Measurements from ENCODE around the gene AIFM3.

AIFM3 gene

GRCh38 chr22:20945578-20945934 lies 21.5 kb upstream of the AIFM3 start:
- H3F3A ChIP-seq (ENCODE audit: control insufficient read depth, insufficient read depth): no peaks in the 10 kb centered on the region
- H3K27me3 ChIP-seq (ENCODE audit: control insufficient read depth, low read length): no peaks in the 10 kb centered on the region
- peaks cover 17% of the 10 kb centered on the region for H3K4me1 ChIP-seq (ENCODE audit: control insufficient read depth, low read length)
- no peak overlapping the region for H3K4me2 ChIP-seq (ENCODE audit: low read length)
- no peaks in the 10 kb centered on the region for H3K9me2 ChIP-seq (replicated peaks; ENCODE audit: control insufficient read depth, low read length)
- TF ChIP-seq EZH2phosphoT487 (IDR thresholded peaks at IDR 0.05; ENCODE audit: borderline replicate concordance, low read length): no peak
- no peak for TF ChIP-seq CTCF (IDR thresholded peaks at IDR 0.05; ENCODE audit: low read depth, low read length, poor library complexity, severe bottlenecking)
- H4K20me1 ChIP-seq (ENCODE audit: control insufficient read depth, insufficient read depth, low read depth, low read length): peaks cover 38% of the 10 kb centered on the region
- peaks cover 97% of the 10 kb centered on the region for H3K79me2 ChIP-seq (ENCODE audit: control insufficient read depth, low read length)
- H3K4me3 ChIP-seq (ENCODE audit: low read length): no peak overlapping the region
- H3K27ac ChIP-seq (ENCODE audit: low read depth, low read length): no peak overlapping the region
- H3K36me3 ChIP-seq (ENCODE audit: control insufficient read depth, low read length): peaks cover 61% of the 10 kb centered on the region
- no peaks in the 10 kb centered on the region for H3K9me3 ChIP-seq (ENCODE audit: control insufficient read depth, insufficient read depth, low read length)

GRCh38 chr22:20946080-20946986 lies 20.7 kb upstream of the AIFM3 start:
- no peak overlapping the region for H3K27ac ChIP-seq (ENCODE audit: low read depth, low read length)
- no peak overlapping the region for H3K4me3 ChIP-seq (ENCODE audit: low read length)
- no peak overlapping the region for H3K4me2 ChIP-seq (ENCODE audit: low read length)
- H3K27me3 ChIP-seq (ENCODE audit: control insufficient read depth, low read length): no peaks in the 10 kb centered on the region
- peaks cover 33% of the 10 kb centered on the region for H4K20me1 ChIP-seq (ENCODE audit: control insufficient read depth, insufficient read depth, low read depth, low read length)
- no peak for TF ChIP-seq CTCF (IDR thresholded peaks at IDR 0.05; ENCODE audit: low read depth, low read length, poor library complexity, severe bottlenecking)
- no peak for TF ChIP-seq EZH2phosphoT487 (IDR thresholded peaks at IDR 0.05; ENCODE audit: borderline replicate concordance, low read length)
- no peaks in the 10 kb centered on the region for H3F3A ChIP-seq (ENCODE audit: control insufficient read depth, insufficient read depth)
- H3K9me3 ChIP-seq (ENCODE audit: control insufficient read depth, insufficient read depth, low read length): no peaks in the 10 kb centered on the region
- no peaks in the 10 kb centered on the region for H3K9me2 ChIP-seq (replicated peaks; ENCODE audit: control insufficient read depth, low read length)
- peaks cover 11% of the 10 kb centered on the region for H3K4me1 ChIP-seq (ENCODE audit: control insufficient read depth, low read length)
- H3K79me2 ChIP-seq (ENCODE audit: control insufficient read depth, low read length): peaks cover 97% of the 10 kb centered on the region
- H3K36me3 ChIP-seq (ENCODE audit: control insufficient read depth, low read length): peaks cover 62% of the 10 kb centered on the region

- Histone ChIP-seq H3K27me3 (ENCODE audit: control insufficient read depth, low read length) (no peaks in the 10 kb centered on the region), H3K4me3 (ENCODE audit: low read length) (no peak overlapping the region), H3K9me3 (ENCODE audit: control insufficient read depth, insufficient read depth, low read length) (no peaks in the 10 kb centered on the region), H3K4me1 (ENCODE audit: control insufficient read depth, low read length) (peaks cover 8% of the 10 kb centered on the region), H4K20me1 (ENCODE audit: control insufficient read depth, insufficient read depth, low read depth, low read length) (peaks cover 29% of the 10 kb centered on the region), H3K79me2 (ENCODE audit: control insufficient read depth, low read length) (peaks cover 95% of the 10 kb centered on the region), H3K4me2 (ENCODE audit: low read length) (no peak overlapping the region), H3K27ac (ENCODE audit: low read depth, low read length) (no peak overlapping the region), H3K36me3 (ENCODE audit: control insufficient read depth, low read length) (peaks cover 66% of the 10 kb centered on the region), H3F3A (ENCODE audit: control insufficient read depth, insufficient read depth) (no peaks in the 10 kb centered on the region), H3K9me2 (replicated peaks; ENCODE audit: control insufficient read depth, low read length) (no peaks in the 10 kb centered on the region)
- TF ChIP-seq CTCF (IDR thresholded peaks at IDR 0.05; ENCODE audit: low read depth, low read length, poor library complexity, severe bottlenecking) (no peak), EZH2phosphoT487 (IDR thresholded peaks at IDR 0.05; ENCODE audit: borderline replicate concordance, low read length) (no peak)
Measured at GRCh38 chr22:20946991-20947390, 20.1 kb upstream of the AIFM3 start.
